Bronchus fibroblast of lung (primary cell): Measurements from ENCODE around the gene ZNF546. TPM values are rescaled to one million over a fixed set of nuclear protein-coding genes. Genes with fewer than 3 reads are reported as not detected.

ENCODE experiments used
- total RNA-seq: library from RNA; depleted of rRNA; stranded (reverse); fragments of >200 nt; gene quantifications from 2 replicates; pipeline ENCODE4 v1.2.3, GENCODE V29; 2015

ZNF546 gene
- total RNA-seq, result 2.2 and 2.9 TPM in 2 replicates

DNA sequence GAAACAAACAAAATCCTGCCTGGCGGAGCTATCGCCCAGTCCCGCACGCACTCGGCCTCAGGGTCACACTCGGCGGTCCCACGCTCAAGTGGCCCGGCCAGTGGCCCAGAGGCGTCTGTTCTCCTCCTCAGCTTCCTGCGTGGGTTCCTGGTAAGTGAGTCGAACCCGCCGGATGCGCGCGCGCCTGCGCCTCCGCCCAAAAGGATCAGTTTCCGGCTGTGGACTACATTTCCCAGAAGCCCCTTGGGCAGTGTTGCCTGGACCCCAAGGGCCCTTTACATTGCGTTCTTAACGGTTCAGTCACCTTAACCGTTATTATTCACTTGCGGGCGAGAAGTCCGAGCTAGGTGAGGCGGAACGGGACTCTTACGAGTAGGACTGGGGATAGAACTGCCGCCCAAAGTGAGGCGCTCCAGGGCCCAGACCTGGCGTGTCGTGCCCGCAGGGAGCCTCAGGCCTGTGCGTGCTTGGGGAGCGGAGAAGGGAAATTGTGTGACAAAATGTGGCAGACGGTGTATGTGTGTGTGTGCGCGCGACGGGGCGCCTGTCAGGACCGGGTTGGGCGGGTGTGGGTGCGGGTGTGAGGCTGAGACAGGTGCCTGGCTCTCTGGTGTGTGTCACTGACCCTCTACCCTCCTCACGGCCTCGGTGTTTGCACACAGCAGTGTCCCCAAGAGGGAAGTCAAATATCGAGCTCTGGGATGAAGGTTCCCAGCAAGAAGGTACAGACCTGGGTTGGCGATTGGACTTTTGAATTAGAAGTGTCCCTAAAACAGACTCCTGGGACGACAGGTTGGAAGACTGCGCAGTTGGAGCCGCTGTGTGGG is at the start of gene ZNF546:
TSS of gene ZNF546 (plus strand) at position 250 of the 827 bp plus-strand sequence. CDS start 1,267 bp downstream, outside the sequence.

DNA sequence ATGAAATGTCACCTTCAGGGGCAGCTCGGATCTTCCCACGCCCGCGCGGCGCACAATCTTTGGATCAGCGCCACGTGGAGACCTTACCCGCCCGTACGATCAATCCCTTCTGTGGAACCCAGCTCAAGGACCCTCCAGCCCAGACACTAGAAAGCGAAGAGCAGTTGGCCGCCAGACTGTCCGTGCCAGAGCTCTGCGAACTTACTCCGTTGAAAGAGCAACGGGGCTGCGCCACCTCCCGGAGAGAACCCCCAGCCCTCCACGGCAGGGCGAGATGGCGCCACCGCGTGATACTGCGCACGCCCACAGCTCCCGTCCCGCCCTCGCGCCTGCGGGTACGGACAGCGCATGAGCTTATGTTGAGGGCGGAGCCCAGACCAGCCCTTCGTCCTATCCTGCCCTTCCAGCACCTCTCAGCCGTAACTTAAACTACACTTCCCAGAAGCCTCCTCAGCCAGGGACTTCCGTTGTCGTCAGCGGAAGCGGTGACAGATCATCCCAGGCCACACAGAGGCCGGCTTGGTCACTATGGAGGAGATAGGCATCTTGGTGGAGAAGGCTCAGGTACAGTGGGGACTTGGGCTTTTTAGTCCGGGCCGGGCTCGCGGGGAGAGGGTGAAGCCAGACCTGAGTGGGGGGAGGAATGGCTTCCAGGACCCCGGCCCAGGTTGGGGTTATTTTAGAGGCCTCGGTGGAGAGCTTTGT is 26.0 kb upstream of the ZNF546 start, which contains the start of gene PSMC4:
TSS of gene PSMC4 (plus strand) at position 491 of the 705 bp plus-strand sequence. CDS start at position 529, 38 bp downstream.

DNA sequence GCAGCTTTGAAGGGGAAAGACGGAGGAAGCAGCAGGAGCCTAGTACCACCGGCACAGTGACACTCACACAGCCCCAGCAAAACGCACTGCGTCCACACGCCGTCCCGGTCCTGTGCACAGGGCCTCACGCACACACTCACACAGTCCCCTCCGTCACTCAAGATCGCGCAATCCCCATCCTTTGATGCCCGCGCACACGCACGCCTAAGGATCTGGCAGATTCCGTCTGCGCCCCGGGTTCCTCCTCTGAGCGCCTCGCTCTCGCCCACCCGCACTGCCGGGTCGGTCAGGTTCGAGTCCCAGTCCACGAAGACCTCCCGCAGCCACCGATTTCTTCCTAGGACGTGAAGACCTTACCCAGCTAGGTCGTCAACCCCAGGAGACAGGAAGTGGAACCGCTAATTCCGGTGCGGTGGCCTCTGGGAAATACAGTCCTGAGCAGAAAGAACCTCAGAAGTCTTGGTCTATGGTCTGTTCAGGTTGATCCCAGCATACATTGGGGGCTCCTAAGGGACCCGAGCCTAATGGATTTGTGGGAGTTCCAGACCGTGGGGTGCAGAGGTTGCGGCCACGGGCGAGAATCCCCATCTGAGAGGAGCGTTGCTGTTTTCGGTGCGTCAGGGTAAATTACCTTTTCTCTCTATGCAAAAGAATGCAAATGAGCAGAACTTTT is 59.1 kb downstream of the ZNF546 start, which contains the start of gene ZNF780B:
TSS of gene ZNF780B (minus strand) at position 400 of the 673 bp plus-strand sequence. CDS start 5,899 bp downstream, outside the sequence.

Other genes with a start within 250 kb of the ZNF546 start
- not detected in 2 replicates for gene LEUTX, start 218.2 kb upstream of the ZNF546 start, total RNA-seq
- gene DYRK1B, start 162.9 kb upstream of the ZNF546 start, total RNA-seq, result 11.1 and 11.4 TPM in 2 replicates
- gene FBL, start 150.7 kb upstream of the ZNF546 start, total RNA-seq, result 198 and 238 TPM in 2 replicates
- gene FCGBP, start 62.4 kb upstream of the ZNF546 start, total RNA-seq, result under 0.01 TPM in 1 of 2 replicates, not detected in the other
- gene PSMC4, start 25.9 kb upstream of the ZNF546 start, total RNA-seq, result 162 and 186 TPM in 2 replicates
- 3.6 and 6.6 TPM in 2 replicates for gene ZNF780B, start 59.2 kb downstream of the ZNF546 start, total RNA-seq
- 7.7 and 11.1 TPM in 2 replicates for gene ZNF780A, start 93.9 kb downstream of the ZNF546 start, total RNA-seq
- 4.9 and 5.1 TPM in 2 replicates for gene MAP3K10, start 194.4 kb downstream of the ZNF546 start, total RNA-seq
- gene TTC9B, start 221.3 kb downstream of the ZNF546 start, total RNA-seq, result not detected in 2 replicates
- gene CCNP, start 229.6 kb downstream of the ZNF546 start, total RNA-seq, result not detected in 2 replicates